ENCODE measurements around the gene CDH4.

DNA sequence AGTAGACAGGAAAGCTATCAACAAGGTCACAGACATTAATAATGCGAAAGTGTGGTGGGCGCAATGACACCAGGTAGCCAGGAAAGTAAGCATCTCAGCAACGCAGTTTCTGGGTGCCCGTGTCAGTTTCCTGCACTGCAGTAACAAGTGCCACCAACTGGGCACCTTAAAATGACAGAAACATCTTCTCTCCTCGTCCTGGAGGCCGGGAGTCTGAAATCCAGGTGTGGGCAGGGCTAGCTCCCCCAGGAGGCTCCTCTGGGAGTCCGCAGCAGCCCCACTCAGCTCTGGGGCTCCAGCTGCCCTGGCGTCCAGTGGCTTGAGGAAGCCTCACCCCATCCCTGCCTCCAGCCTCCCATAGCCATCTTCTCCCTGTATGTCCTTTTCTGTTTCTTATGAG, 426.4 kb downstream of the CDH4 start:
- TF ChIP-seq, protein P1, sequence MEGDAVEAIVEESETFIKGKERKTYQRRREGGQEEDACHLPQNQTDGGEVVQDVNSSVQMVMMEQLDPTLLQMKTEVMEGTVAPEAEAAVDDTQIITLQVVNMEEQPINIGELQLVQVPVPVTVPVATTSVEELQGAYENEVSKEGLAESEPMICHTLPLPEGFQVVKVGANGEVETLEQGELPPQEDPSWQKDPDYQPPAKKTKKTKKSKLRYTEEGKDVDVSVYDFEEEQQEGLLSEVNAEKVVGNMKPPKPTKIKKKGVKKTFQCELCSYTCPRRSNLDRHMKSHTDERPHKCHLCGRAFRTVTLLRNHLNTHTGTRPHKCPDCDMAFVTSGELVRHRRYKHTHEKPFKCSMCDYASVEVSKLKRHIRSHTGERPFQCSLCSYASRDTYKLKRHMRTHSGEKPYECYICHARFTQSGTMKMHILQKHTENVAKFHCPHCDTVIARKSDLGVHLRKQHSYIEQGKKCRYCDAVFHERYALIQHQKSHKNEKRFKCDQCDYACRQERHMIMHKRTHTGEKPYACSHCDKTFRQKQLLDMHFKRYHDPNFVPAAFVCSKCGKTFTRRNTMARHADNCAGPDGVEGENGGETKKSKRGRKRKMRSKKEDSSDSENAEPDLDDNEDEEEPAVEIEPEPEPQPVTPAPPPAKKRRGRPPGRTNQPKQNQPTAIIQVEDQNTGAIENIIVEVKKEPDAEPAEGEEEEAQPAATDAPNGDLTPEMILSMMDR (IDR thresholded peaks at IDR 0.05): no peak
- no peak for TF ChIP-seq EZH2phosphoT487 (IDR thresholded peaks at IDR 0.05)

All from neural progenitor cell (in vitro differentiated cells).